Fibroblast of skin of scalp (primary cell): ENCODE data around the gene BEX4.

Source experiments
- DNase-seq: peaks from one replicate; pipeline ENCODE4 v3.0.0-alpha.2; 2013

The BEX4 gene

GRCh38 chrX:103240155-103240554, 25.2 kb downstream of the BEX4 start:
- no peak for DNase-seq

GRCh38 chrX:103248553-103248952, 33.6 kb downstream of the BEX4 start:
- peak; percentile 17 for DNase-seq

GRCh38 chrX:103249805-103250204, 34.9 kb downstream of the BEX4 start:
- DNase-seq, result no peak

- DNase-seq, result no peak
Measured at GRCh38 chrX:103250977-103251376, 36.1 kb downstream of the BEX4 start.

GRCh38 chrX:103253608-103254007, 38.7 kb downstream of the BEX4 start:
- peak; percentile 4 for DNase-seq

- DNase-seq, result peak; percentile 28
Measured at GRCh38 chrX:103254171-103254824, 39.4 kb downstream of the BEX4 start.

GRCh38 chrX:103254921-103255493, 40.1 kb downstream of the BEX4 start, which contains the start of gene TCEAL8:
Gene TCEAL8, minus strand, starts transcription at chrX:103255155. Its CDS starts 1,176 bp downstream, at chrX:103253979.
- DNase-seq, result peak; percentile 77

- no peak for DNase-seq
Measured at GRCh38 chrX:103256651-103257050, 41.7 kb downstream of the BEX4 start.

GRCh38 chrX:103258275-103258674, 43.4 kb downstream of the BEX4 start:
- no peak for DNase-seq
